ENCODE results near the gene ARSK.
"Not testable (repeated sequence)": the region's sequence is repeated elsewhere in the genome, so short reads cannot be mapped to it uniquely, and the experiment has no call there.

ARSK gene

GRCh38 chr5:95623706-95624105 is 68.8 kb downstream of the ARSK start:
- DNase-seq: no peak

- DNase-seq: no peak
These were observed 69.5 kb downstream of the ARSK start for GRCh38 chr5:95624368-95624767.

- DNase-seq: no peak
These were observed 71.8 kb downstream of the ARSK start for GRCh38 chr5:95626701-95627100.

GRCh38 chr5:95627971-95628810 is 73.3 kb downstream of the ARSK start:
- no peak for DNase-seq

GRCh38 chr5:95628933-95629332 is 74.0 kb downstream of the ARSK start:
- peak in 1 of 2 donors; percentile 32 for DNase-seq

- no peak for DNase-seq
These were observed 75.6 kb downstream of the ARSK start for GRCh38 chr5:95630394-95630917.

GRCh38 chr5:95631255-95631958 is 76.5 kb downstream of the ARSK start:
- peak; percentile 84 to 87 for DNase-seq

- peak; percentile 69 to 76 for DNase-seq
These were observed 77.2 kb downstream of the ARSK start for GRCh38 chr5:95631991-95632675.

GRCh38 chr5:95632942-95633341 is 78.0 kb downstream of the ARSK start:
- DNase-seq: not testable (repeated sequence)

- no peak for DNase-seq
These were observed 78.8 kb downstream of the ARSK start for GRCh38 chr5:95633671-95634070.

GRCh38 chr5:95634081-95634480 is 79.2 kb downstream of the ARSK start:
- DNase-seq: no peak

- no peak for DNase-seq
These were observed 83.7 kb downstream of the ARSK start for GRCh38 chr5:95638632-95639031.

- no peak for DNase-seq
These were observed 86.9 kb downstream of the ARSK start for GRCh38 chr5:95641741-95642220.

- DNase-seq: no peak
These were observed 88.3 kb downstream of the ARSK start for GRCh38 chr5:95643152-95643551.

- DNase-seq: peak in 1 of 2 donors; percentile 66
These were observed 89.6 kb downstream of the ARSK start for GRCh38 chr5:95644351-95645042.

- not testable (repeated sequence) for DNase-seq
These were observed 91.3 kb downstream of the ARSK start for GRCh38 chr5:95646226-95646568.

GRCh38 chr5:95646569-95647431 is 91.9 kb downstream of the ARSK start, which contains the start of gene RFESD:
Gene RFESD (plus strand): TSS chr5:95646777. CDS start chr5:95652272, 5,495 bp downstream.
- DNase-seq: peak; percentile 95 to 98

- peak in 1 of 2 donors; percentile 29 for DNase-seq
These were observed 93.3 kb downstream of the ARSK start for GRCh38 chr5:95647886-95648860.

- DNase-seq: no peak
These were observed 94.4 kb downstream of the ARSK start for GRCh38 chr5:95649274-95649673.
